ENCODE data around the gene NPAS1. TPM values are rescaled to one million over a fixed set of nuclear protein-coding genes. Genes with fewer than 3 reads are reported as not detected.

The NPAS1 gene
- total and polyA plus RNA-seq, 2 of the 8 experiments (the other 6 are each of a cell fraction or from before 2014, with no cell fraction given), result 9.9 to 13.9 TPM

GRCh38 chr19:46988614-46989230 lies 30.9 kb upstream of the NPAS1 start:
- Histone ChIP-seq H3K79me1 (ENCODE audit: low read depth, low read length) (no peaks in the 10 kb centered on the region), H4K91ac (replicated peaks; ENCODE audit: insufficient read length, low read length) (no peak overlapping the region), H4K5ac (ENCODE audit: insufficient read length, low read depth, low read length) (no peak overlapping the region), H2AK5ac (ENCODE audit: low read depth, low read length) (no peak overlapping the region), H3K14ac (ENCODE audit: insufficient read length) (no peak overlapping the region), H2BK15ac (ENCODE audit: low read length) (no peak overlapping the region), H3K9me3 (ENCODE audit: insufficient read depth in 2 of 2, low read depth in 1 of 2, low read length in 1 of 2) (no peaks in the 10 kb centered on the region), H4K20me1 (replicated peaks in 1 of 2; ENCODE audit: control insufficient read depth in 1 of 2, insufficient read depth in 2 of 2, low read length in 2 of 2) (peaks cover 3 to 4% of the 10 kb centered on the region in 2 experiments), H2BK120ac (replicated peaks; ENCODE audit: low read depth, low read length) (no peak overlapping the region), H3K27ac (ENCODE audit: low read depth, low read length) (no peak overlapping the region), H3K4me3 (ENCODE audit: extremely low read depth in 1 of 4, insufficient read depth in 2 of 4, low read depth in 3 of 4, low read length in 4 of 4) (no peak overlapping the region), H3K56ac (replicated peaks; ENCODE audit: insufficient read length, low read depth, low read length) (no peak overlapping the region), H3K9ac (replicated peaks in 1 of 4; ENCODE audit: extremely low read depth in 1 of 4, low read depth in 3 of 4, low read length in 3 of 4) (no peak overlapping the region), H2BK12ac (ENCODE audit: low read depth, low read length) (no peak overlapping the region), H3K4me2 (ENCODE audit: insufficient read depth in 1 of 2, low read depth in 2 of 2, low read length in 2 of 2) (no peak overlapping the region), H2BK5ac (ENCODE audit: low read depth, low read length) (no peak overlapping the region), H3K27me3 (replicated peaks in 1 of 4; ENCODE audit: control insufficient read depth in 3 of 4, extremely low read depth in 1 of 4, insufficient read depth in 3 of 4, low read length in 3 of 4) (no peaks in the 10 kb centered on the region), H3K4me1 (replicated peaks in 1 of 4; ENCODE audit: control insufficient read depth in 3 of 4, insufficient read depth in 4 of 4, low read length in 3 of 4) (peaks cover 0 to 4% (median under 1%) of the 10 kb centered on the region in 4 experiments; a peak in 3 of 7 replicates), H2BK20ac (ENCODE audit: low read length) (no peak overlapping the region), H3K23me2 (ENCODE audit: low read depth, low read length) (no peaks in the 10 kb centered on the region), H3K79me2 (ENCODE audit: control insufficient read depth in 1 of 2, insufficient read depth in 2 of 2, low read length in 2 of 2) (no peaks in the 10 kb centered on the region), H3K36me3 (ENCODE audit: control insufficient read depth in 2 of 4, insufficient read depth in 4 of 4, low read length in 3 of 4) (peaks cover 6 to 20% (median 8%) of the 10 kb centered on the region in 4 experiments; a peak in 6 of 8 replicates), H2AFZ (ENCODE audit: low read length) (no peak overlapping the region), H4K8ac (ENCODE audit: extremely low read depth, insufficient read depth, low read length) (no peak overlapping the region; the same call in 1 of the 2 replicates), H3K18ac (ENCODE audit: extremely low read depth, low read length) (no peak overlapping the region), H3K23ac (ENCODE audit: insufficient read length) (no peak overlapping the region), H3K4ac (replicated peaks; ENCODE audit: insufficient read length, low read depth, low read length) (no peak overlapping the region)
- no peak for FAIRE-seq
- ChIA-PET POLR2A (ENCODE audit: partially characterized antibody) (no interaction called here), CTCF (ENCODE audit: partially characterized antibody) (interaction anchor here (0.5 to 6.1 kb wide), 7 partner anchors 9 to 170 kb away, joined by 3 to 50 read pairs (median 4); no protein-coding TSS in a partner anchor)
- DNase-seq (ENCODE audit: low read depth in 1 of 2, low spot score in 2 of 2), result no peak
- WGBS, 2 experiments (ENCODE audit: extremely low coverage in 1 of 2, insufficient coverage in 1 of 2, insufficient read length in 1 of 2, insufficient replicate concordance in 2 of 2, low coverage in 1 of 2, low lambda C conversion rate in 2 of 2, missing lambda C conversion rate in 1 of 2), result 93% methylated on average over 14 of the region's 14 CpGs; no CpG with 5 or more reads in 1 of the 2 experiments
- TF ChIP-seq TEAD4 (IDR thresholded peaks at IDR 0.05; ENCODE audit: low read depth, low read length), result no peak
